ENCODE measurements around the gene KRTAP9-2. TPM values are rescaled to one million over a fixed set of nuclear protein-coding genes. Genes with fewer than 3 reads are reported as not detected.
"Not testable (repeated sequence)": the region's sequence is repeated elsewhere in the genome, so short reads cannot be mapped to it uniquely, and the experiment has no call there.

KRTAP9-2 gene
- total and polyA plus RNA-seq, 7 donors, result not detected

DNA sequence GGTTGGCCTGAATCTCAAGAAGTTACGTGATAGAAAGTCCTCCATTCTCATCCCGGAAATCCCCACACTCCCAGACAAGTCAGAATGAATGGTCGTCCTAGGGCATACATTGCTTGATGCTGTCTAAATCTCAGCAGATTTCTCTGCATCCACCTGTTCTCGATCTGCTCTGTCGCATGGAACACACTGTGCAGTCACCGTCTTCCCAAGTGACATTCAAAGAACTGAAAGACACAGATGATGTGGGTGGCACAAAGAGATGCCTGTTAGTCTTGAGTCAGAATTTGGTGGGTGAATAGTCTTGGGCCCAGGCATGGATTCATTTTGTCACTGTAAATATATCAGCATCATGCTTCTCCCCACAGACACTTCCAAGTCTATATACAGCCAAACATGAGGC, 5.3 kb downstream of the KRTAP9-2 start:
- Histone ChIP-seq H3K27ac (no peak overlapping the region), H3K36me3 (ENCODE audit: insufficient read depth in 1 of 2, low read depth in 1 of 2) (no peaks in the 10 kb centered on the region), H3K4me3 (no peak overlapping the region), H3K9me3 (no peaks in the 10 kb centered on the region), H3K4me1 (no peaks in the 10 kb centered on the region), H3K27me3 (ENCODE audit: insufficient read depth in 3 of 3, low read length in 2 of 3) (peaks cover 0 to 11% (median 0%) of the 10 kb centered on the region in 3 donors)
- TF ChIP-seq, protein P1, sequence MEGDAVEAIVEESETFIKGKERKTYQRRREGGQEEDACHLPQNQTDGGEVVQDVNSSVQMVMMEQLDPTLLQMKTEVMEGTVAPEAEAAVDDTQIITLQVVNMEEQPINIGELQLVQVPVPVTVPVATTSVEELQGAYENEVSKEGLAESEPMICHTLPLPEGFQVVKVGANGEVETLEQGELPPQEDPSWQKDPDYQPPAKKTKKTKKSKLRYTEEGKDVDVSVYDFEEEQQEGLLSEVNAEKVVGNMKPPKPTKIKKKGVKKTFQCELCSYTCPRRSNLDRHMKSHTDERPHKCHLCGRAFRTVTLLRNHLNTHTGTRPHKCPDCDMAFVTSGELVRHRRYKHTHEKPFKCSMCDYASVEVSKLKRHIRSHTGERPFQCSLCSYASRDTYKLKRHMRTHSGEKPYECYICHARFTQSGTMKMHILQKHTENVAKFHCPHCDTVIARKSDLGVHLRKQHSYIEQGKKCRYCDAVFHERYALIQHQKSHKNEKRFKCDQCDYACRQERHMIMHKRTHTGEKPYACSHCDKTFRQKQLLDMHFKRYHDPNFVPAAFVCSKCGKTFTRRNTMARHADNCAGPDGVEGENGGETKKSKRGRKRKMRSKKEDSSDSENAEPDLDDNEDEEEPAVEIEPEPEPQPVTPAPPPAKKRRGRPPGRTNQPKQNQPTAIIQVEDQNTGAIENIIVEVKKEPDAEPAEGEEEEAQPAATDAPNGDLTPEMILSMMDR (IDR thresholded peaks at IDR 0.05), result no peak
- WGBS, 3 donors, result 81 to 84% (median 82%) methylated on average over 6 of the region's 6 CpGs
- ATAC-seq (no peak), DNase-seq (no peak)
- intact Hi-C loops (cut with DNase I), result no loop called here

DNA sequence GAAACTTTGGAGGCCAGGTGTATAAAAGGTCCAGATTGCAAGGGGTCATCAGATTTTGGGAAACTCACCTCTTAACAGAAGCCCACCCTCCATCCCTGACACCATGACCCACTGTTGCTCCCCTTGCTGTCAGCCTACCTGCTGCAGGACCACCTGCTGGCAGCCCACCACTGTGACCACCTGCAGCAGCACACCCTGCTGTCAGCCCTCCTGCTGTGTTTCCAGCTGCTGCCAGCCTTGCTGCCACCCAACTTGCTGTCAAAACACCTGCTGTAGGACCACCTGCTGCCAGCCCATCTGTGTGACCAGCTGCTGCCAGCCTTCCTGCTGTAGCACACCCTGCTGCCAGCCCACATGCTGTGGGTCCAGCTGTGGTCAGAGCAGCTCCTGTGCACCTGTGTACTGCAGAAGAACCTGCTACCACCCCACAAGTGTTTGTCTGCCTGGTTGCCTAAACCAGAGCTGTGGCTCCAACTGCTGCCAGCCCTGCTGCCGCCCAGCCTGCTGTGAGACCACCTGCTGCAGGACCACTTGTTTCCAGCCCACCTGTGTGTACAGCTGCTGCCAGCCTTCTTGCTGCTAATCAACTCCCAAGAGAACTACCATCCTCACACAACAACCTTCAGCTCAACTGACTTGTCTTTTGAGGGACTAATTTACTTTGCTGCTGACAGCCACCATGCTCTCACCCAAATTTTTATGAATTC, 6.1 kb downstream of the KRTAP9-2 start, which contains the start of gene KRTAP9-3:
KRTAP9-3 (plus strand) TSS at position 51 of the 707 bp plus-strand sequence; CDS start at position 104, 53 bp downstream.
- 42 to 70% (median 43%) methylated on average over 1 of the region's 1 CpG for WGBS, 3 donors
- H3K4me3 ChIP-seq; H3K27ac ChIP-seq; H3K9me3 ChIP-seq; H3K36me3 ChIP-seq (ENCODE audit: insufficient read depth in 1 of 2, low read depth in 1 of 2); ATAC-seq; H3K4me1 ChIP-seq; DNase-seq; intact Hi-C loops (cut with DNase I): not testable (repeated sequence)
- peaks cover 0 to 11% (median 0%) of the 10 kb centered on the region in 3 donors for H3K27me3 ChIP-seq (ENCODE audit: insufficient read depth in 3 of 3, low read length in 2 of 3)

DNA sequence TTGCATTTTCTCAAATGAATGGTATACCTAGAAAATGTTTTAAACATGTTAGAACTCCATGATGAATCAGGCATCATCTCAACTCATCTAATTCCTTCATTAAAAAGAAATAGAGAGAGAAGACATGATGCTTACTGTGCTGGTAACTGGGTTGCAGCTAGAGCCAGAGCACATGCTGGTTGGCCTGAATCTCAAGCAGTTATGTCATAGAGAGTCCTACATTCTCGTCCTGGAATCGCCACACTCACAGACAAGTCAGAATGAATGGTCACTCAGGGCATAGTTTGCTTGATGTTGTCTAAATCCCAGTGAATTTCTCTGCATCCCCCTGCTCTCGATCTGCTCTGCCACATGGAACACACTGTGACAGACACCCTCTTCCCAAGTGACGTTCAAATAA, 10.7 kb downstream of the KRTAP9-2 start:
- H3K27me3 ChIP-seq (ENCODE audit: insufficient read depth in 3 of 3, low read length in 2 of 3); H3K9me3 ChIP-seq; ATAC-seq; H3K27ac ChIP-seq; intact Hi-C loops (cut with DNase I); DNase-seq; H3K4me3 ChIP-seq; H3K36me3 ChIP-seq (ENCODE audit: insufficient read depth in 1 of 2, low read depth in 1 of 2); H3K4me1 ChIP-seq: not testable (repeated sequence)
- whole genome bisulfite sequencing, 3 donors, result 46 to 64% (median 47%) methylated on average over 4 of the region's 4 CpGs

DNA sequence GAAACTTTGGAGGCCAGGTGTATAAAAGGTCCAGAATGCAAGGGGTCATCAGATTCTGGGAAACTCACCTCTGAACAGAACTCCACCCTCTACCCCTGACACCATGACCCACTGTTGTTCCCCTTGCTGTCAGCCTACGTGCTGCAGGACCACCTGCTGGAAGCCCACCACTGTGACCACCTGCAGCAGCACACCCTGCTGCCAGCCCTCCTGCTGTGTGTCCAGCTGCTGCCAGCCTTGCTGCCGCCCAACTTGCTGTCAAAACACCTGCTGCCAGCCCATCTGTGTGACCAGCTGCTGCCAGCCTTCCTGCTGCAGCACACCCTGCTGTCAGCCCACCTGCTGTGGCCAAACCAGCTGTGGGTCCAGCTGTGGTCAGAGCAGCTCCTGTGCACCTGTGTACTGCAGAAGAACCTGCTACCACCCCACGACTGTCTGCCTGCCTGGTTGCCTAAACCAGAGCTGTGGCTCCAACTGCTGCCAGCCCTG, 11.5 kb downstream of the KRTAP9-2 start, which contains the start of gene KRTAP9-8:
KRTAP9-8 (plus strand) TSS at position 51 of the 489 bp plus-strand sequence; CDS start at position 104, 53 bp downstream.
- H3K4me3 ChIP-seq; H3K27me3 ChIP-seq (ENCODE audit: insufficient read depth in 3 of 3, low read length in 2 of 3); H3K9me3 ChIP-seq; intact Hi-C loops (cut with DNase I); H3K4me1 ChIP-seq; ATAC-seq; DNase-seq; H3K36me3 ChIP-seq (ENCODE audit: insufficient read depth in 1 of 2, low read depth in 1 of 2); H3K27ac ChIP-seq: not testable (repeated sequence)
- 13 to 32% (median 24%) methylated on average over 3 of the region's 3 CpGs for WGBS, 3 donors

DNA sequence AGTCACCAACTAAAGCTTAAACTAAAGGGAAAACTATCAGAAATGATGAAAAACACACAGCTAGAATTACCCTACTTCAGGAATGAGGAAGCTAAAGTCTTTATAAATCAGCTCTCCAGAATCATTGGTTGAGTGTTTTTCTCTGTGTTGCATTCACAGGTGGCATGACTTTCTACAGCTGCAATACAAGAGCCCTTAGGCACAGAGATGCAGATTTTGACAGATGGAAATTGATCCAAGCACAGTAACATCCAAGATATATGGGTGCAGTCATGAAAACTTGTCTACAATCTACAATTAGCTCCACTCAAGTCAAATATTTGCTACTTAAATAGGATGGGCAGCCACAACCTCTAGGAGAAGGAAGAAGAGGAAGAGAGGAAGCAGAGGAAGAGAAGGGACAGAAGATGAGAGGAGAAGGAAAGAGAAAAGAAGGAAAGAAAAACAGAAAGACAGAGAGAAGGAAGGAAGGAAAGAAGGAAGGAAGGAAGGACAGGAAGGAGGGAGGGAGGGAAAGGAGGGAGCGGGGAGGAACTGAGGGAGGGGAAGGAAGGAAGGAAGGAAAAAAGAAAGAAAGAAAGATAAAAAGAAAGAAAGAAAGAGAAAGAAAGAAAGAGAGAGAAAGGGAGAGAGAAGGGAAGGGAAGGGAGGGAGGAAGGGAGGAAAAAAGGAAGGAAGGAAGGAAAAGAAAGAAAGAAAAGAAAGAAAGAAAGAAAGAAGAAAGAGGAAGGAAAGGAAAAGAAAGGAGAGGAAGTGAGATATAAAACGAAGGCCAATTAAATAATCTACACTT, 20.7 kb downstream of the KRTAP9-2 start:
- ATAC-seq; H3K36me3 ChIP-seq (ENCODE audit: insufficient read depth in 1 of 2, low read depth in 1 of 2); DNase-seq; intact Hi-C loops (cut with DNase I); H3K27ac ChIP-seq; H3K9me3 ChIP-seq; H3K4me1 ChIP-seq; H3K27me3 ChIP-seq (ENCODE audit: insufficient read depth in 3 of 3, low read length in 2 of 3); H3K4me3 ChIP-seq: not testable (repeated sequence)
- WGBS, 3 donors, result 44 to 63% (median 55%) methylated on average over 2 of the region's 2 CpGs

DNA sequence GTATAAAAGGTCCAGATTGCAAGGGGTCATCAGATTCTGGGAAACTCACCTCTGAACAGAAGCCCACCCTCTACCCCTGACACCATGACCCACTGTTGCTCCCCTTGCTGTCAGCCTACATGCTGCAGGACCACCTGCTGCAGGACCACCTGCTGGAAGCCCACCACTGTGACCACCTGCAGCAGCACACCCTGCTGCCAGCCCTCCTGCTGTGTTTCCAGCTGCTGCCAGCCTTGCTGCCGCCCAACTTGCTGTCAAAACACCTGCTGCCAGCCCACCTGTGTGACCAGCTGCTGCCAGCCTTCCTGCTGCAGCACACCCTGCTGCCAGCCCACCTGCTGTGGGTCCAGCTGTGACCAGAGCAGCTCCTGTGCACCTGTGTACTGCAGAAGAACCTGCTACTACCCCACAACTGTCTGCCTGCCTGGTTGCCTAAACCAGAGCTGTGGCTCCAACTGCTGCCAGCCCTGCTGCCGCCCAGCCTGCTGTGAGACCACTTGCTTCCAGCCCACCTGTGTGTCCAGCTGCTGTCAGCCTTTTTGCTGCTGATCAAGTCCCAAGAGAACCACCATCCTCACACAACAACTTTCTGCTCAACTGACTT, 23.3 kb downstream of the KRTAP9-2 start, which contains the start of gene KRTAP9-4:
KRTAP9-4 (plus strand) TSS at position 51 of the 604 bp plus-strand sequence; CDS start at position 85, 34 bp downstream.
- H3K4me3 ChIP-seq; DNase-seq; H3K9me3 ChIP-seq; H3K27ac ChIP-seq; H3K36me3 ChIP-seq (ENCODE audit: insufficient read depth in 1 of 2, low read depth in 1 of 2); ATAC-seq; H3K4me1 ChIP-seq; intact Hi-C loops (cut with DNase I): not testable (repeated sequence)
- WGBS, 3 donors, result 27 to 56% (median 32%) methylated on average over 1 to 2 of the region's 2 CpGs
- H3K27me3 ChIP-seq (ENCODE audit: insufficient read depth in 3 of 3, low read length in 2 of 3), result peaks cover 2 to 23% (median 6%) of the 10 kb centered on the region in 3 donors
